Suppressor macrophage treated with lipopolysaccharide for 4 hours (primary cell): Measurements from ENCODE around the gene GPC2.
"Not testable (repeated sequence)": the region's sequence is repeated elsewhere in the genome, so short reads cannot be mapped to it uniquely, and the experiment has no call there.

ENCODE experiments used
- DNase-seq: peaks from one replicate; pipeline ENCODE4 v3.0.0-alpha.2; 2020

Gene GPC2

GRCh38 chr7:100147278-100147677, 29.9 kb downstream of the GPC2 start:
- no peak for DNase-seq

- not testable (repeated sequence) for DNase-seq
Observed at GRCh38 chr7:100146350-100146749, 30.8 kb downstream of the GPC2 start.

- DNase-seq = no peak
Observed at GRCh38 chr7:100142461-100142860, 34.7 kb downstream of the GPC2 start.

GRCh38 chr7:100141555-100141949, 35.6 kb downstream of the GPC2 start:
- no peak for DNase-seq

GRCh38 chr7:100137851-100138760, 39.1 kb downstream of the GPC2 start:
- no peak for DNase-seq

- DNase-seq = peak; percentile 71
Observed at GRCh38 chr7:100132697-100133151, 44.5 kb downstream of the GPC2 start.

GRCh38 chr7:100132126-100132525, 45.1 kb downstream of the GPC2 start:
- DNase-seq = no peak

GRCh38 chr7:100130608-100131453, 46.4 kb downstream of the GPC2 start:
- peak; percentile 82 for DNase-seq

- DNase-seq = not testable (repeated sequence)
Observed at GRCh38 chr7:100130220-100130607, 47.0 kb downstream of the GPC2 start.

GRCh38 chr7:100128637-100128963, 48.6 kb downstream of the GPC2 start:
- no peak for DNase-seq

- DNase-seq = no peak
Observed at GRCh38 chr7:100127866-100128636, 49.1 kb downstream of the GPC2 start.

GRCh38 chr7:100126931-100127865, 50.0 kb downstream of the GPC2 start, which contains the start of gene MBLAC1:
MBLAC1 (plus strand) TSS chr7:100126967; CDS start chr7:100127396, 429 bp downstream.
- peak; percentile 92 for DNase-seq

GRCh38 chr7:100126239-100126930, 50.8 kb downstream of the GPC2 start:
- DNase-seq = no peak

GRCh38 chr7:100124301-100125230, 52.6 kb downstream of the GPC2 start:
- no peak for DNase-seq

- DNase-seq = no peak
Observed at GRCh38 chr7:100122568-100122967, 54.6 kb downstream of the GPC2 start.

- no peak for DNase-seq
Observed at GRCh38 chr7:100122067-100122466, 55.1 kb downstream of the GPC2 start.

GRCh38 chr7:100120733-100121036, 56.5 kb downstream of the GPC2 start:
- no peak for DNase-seq

- DNase-seq = peak; percentile 40
Observed at GRCh38 chr7:100119970-100120732, 57.0 kb downstream of the GPC2 start.
